Kidney (tissue), 14 donors: ENCODE data around the gene VPS37D. TPM values are rescaled to one million over a fixed set of nuclear protein-coding genes. Genes with fewer than 3 reads are reported as not detected.
A peak's percentile ranks its signal among the peaks of the same experiment; 100 is the strongest.

Experiments
- DNase-seq, 5 donors: peaks; one replicate each; pipeline ENCODE4 v3.0.0-alpha.2; 2013 to 2020
- FAIRE-seq: peaks from 2 replicates; lab custom pipeline; 2012; peaks lifted over from hg19 to GRCh38; lab: Jason Lieb, UNC
- H3K27ac ChIP-seq, 2 donors: one replicate each; pipeline ENCODE4 v1.7.0; 2013; ENCODE audit warnings: low read depth in 2 of 2, low read length in 2 of 2, inconsistent platforms in 1 of 2
- H3K27me3 ChIP-seq: one replicate; pipeline ENCODE4 v1.7.1; 2013; ENCODE audit warnings: low read length, inconsistent platforms; ENCODE audit not compliant: control insufficient read depth, insufficient read depth
- H3K36me3 ChIP-seq, 3 donors: one replicate each; pipeline versions ENCODE4 v1.7.0 to v1.7.1; 2013; ENCODE audit warnings: low read length in 3 of 3, control low read depth in 1 of 3, inconsistent platforms in 1 of 3; ENCODE audit not compliant: insufficient read depth in 3 of 3, control insufficient read depth in 2 of 3
- H3K4me1 ChIP-seq, 3 donors: one replicate each; pipeline versions ENCODE4 v1.7.0 to v1.7.1; 2013; ENCODE audit warnings: low read length in 3 of 3, inconsistent platforms in 1 of 3, low read depth in 1 of 3; ENCODE audit not compliant: control insufficient read depth in 2 of 3, insufficient read depth in 2 of 3
- H3K4me3 ChIP-seq, 3 donors: one replicate each; pipeline versions ENCODE4 v1.7.0 to v1.8.1; 2013; ENCODE audit warnings: low read length in 3 of 3, control low read depth in 1 of 3, inconsistent platforms in 1 of 3
- H3K9ac ChIP-seq, 3 donors: one replicate each; pipeline versions ENCODE4 v1.7.0 to v1.7.1; 2013; ENCODE audit warnings: low read length in 3 of 3, control low read depth in 1 of 3, inconsistent platforms in 1 of 3
- H3K9me3 ChIP-seq, 3 donors: one replicate each; pipeline versions ENCODE4 v1.7.0 to v1.7.1; 2013; ENCODE audit warnings: low read length in 3 of 3, control low read depth in 1 of 3, inconsistent platforms in 1 of 3; ENCODE audit not compliant: control insufficient read depth in 2 of 3, insufficient read depth in 1 of 3
- CTCF ChIP-seq: IDR thresholded peaks from 3 replicates; pipeline ENCODE4 v1.5.1; 2012; ENCODE audit warnings: mild to moderate bottlenecking, moderate library complexity, borderline replicate concordance; ENCODE audit not compliant: insufficient read depth; ENCODE audit errors: extremely low read depth
- intact Hi-C: fragments of 100-400 bp; cut with DNase I; formaldehyde crosslinking; loops from one replicate; pipeline ENCODE4 v1.11.1; 2022
- polyA plus RNA-seq: library from polyadenylated mRNA; stranded (reverse); fragments of 350-450 nt; fragmentation: Illumina TruSeq; extraction: RNeasy Lipid Tissue Mini Kit (QIAGEN cat#74804); gene quantifications from one replicate; pipeline ENCODE4 v1.2.3, GENCODE V29; 2014; ENCODE audit warnings: low read depth, low replicate concordance; ENCODE audit not compliant: insufficient read depth
- total RNA-seq: library from RNA; stranded (reverse); fragmentation: NEBNext Ultra II Directional; extraction: Animal tissue kit (Norgen Biotek cat#: 25700); gene quantifications from one replicate; pipeline ENCODE4 v1.2.1, GENCODE V29; 2021
- donor health status: control.
- donor health status: control.
- donor health status: control.
- donor health status: control.
- donor health status: control.
- donor health status: DM: yes; HTN: yes; CAD: no.
- donor health status: Normal renal cell carcinoma (clear cell type).

VPS37D gene
- total and polyA plus RNA-seq, 2 donors from 2014 or later: 13.2 to 19.3 TPM

- Histone ChIP-seq H3K9me3 (no peaks in the 10 kb centered on the region), H3K9ac (no peak overlapping the region), H3K36me3 (no peaks in the 10 kb centered on the region), H3K27ac (no peak overlapping the region), H3K4me3 (no peak overlapping the region), H3K4me1 (peaks cover 0 to 2% (median 0%) of the 10 kb centered on the region in 3 donors), H3K27me3 (peaks cover 2% of the 10 kb centered on the region)
- FAIRE-seq (no peak), DNase-seq (peak in 1 of 5 donors; percentile 59)
- intact Hi-C loops: no loop called here
- no peak for TF ChIP-seq CTCF
Observed at GRCh38 chr7:73646785-73647724, 20.6 kb upstream of the VPS37D start.

GRCh38 chr7:73647725-73648592, 19.7 kb upstream of the VPS37D start:
- Histone ChIP-seq H3K4me3 (peak overlapping the region in 1 of 3 donors; percentile 29), H3K9ac (no peak overlapping the region), H3K9me3 (no peaks in the 10 kb centered on the region), H3K27me3 (peaks cover 2% of the 10 kb centered on the region), H3K36me3 (no peaks in the 10 kb centered on the region), H3K4me1 (peaks cover 0 to 2% (median 0%) of the 10 kb centered on the region in 3 donors), H3K27ac (no peak overlapping the region)
- TF ChIP-seq CTCF: no peak
- DNase-seq (peak; percentile 44 to 73 (median 70)), FAIRE-seq (no peak)
- intact Hi-C loops: no loop called here

- Histone ChIP-seq H3K27me3 (peaks cover 2% of the 10 kb centered on the region), H3K36me3 (no peaks in the 10 kb centered on the region), H3K9me3 (no peaks in the 10 kb centered on the region), H3K27ac (no peak overlapping the region), H3K4me1 (peaks cover 0 to 2% (median 0%) of the 10 kb centered on the region in 3 donors), H3K4me3 (no peak overlapping the region), H3K9ac (no peak overlapping the region)
- intact Hi-C loops: no loop called here
- TF ChIP-seq CTCF: no peak
- no peak for DNase-seq
- no peak for FAIRE-seq
Observed at GRCh38 chr7:73648593-73649332, 18.9 kb upstream of the VPS37D start.
